DMS153 (cell line): ENCODE measurements around the gene KRT74.

Experiments
- DNase-seq: peaks from one replicate; lab custom pipeline; 2025; lab: John Stamatoyannopoulos, UW

The KRT74 gene

DNA sequence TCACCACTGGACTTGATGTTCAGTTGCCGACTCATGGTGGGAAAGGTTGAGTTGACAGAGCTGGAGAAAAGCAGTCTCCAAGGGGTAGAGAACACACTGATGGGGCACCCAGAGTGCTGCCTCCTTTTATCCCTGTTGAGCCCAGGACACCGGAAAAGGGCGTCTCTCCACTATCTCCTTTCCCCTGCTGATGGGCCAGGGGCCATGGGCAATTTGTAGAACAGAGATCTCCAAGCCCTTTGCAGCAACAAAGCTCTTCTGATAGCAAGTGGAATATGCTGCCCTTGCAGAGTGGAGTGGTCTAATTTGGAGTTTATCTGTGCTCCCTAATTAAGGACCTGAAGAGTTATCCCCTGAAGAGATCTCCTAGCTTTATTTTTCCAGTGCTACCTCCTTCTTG, at the start of gene KRT74:
Gene KRT74, minus strand, starts transcription at position 101 of the 400 bp plus-strand sequence. Its CDS starts 66 bp downstream, at position 35.
- DNase-seq, result no peak

GRCh38 chr12:52622349-52622748, 48.7 kb upstream of the KRT74 start:
- DNase-seq, result no peak

- DNase-seq, result no peak
Measured at GRCh38 chr12:52618866-52619265, 45.2 kb upstream of the KRT74 start.

DNA sequence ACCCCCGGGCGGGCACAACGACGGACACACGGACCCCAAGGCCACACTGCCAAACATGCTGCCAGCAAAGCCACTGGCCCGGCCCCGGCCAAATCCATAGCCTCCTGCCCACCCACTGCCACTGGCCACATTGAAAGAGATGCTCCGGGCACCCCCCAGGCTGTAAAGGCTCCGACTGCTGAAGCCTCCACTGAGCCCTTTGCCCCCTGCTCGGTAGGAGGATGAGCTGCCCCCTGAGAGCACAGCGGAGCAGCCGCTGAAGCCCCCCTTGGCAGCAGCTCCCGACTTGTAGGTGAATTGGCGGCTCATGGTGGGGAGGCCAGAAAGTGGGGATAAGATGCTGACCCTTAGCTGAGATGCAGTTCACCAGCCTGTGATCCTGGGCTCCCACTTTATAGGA, 44.6 kb upstream of the KRT74 start, which contains the start of gene KRT73:
Gene KRT73, minus strand, starts transcription at position 344 of the 400 bp plus-strand sequence. Its CDS starts 35 bp downstream, at position 309.
- no peak for DNase-seq

DNA sequence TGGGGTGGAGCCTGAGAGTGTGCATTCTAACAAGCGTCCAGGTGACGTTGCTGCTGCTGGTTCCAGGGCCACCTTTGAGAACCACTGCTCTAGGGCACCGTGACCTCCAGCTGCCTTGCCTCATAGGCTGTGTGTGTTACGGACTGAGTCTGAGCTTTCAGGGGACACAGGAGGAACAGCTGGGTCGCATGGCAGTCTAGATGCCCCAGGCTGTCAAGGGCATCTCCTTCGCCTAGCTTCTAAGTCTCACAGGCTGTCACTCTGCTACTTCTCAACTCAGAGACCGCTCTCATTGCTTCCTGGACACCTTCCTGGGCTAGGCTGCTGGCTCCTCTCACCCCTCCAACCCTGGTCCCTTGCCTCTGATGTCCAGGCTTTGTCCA, 43.8 kb upstream of the KRT74 start:
- DNase-seq, result no peak

DNA sequence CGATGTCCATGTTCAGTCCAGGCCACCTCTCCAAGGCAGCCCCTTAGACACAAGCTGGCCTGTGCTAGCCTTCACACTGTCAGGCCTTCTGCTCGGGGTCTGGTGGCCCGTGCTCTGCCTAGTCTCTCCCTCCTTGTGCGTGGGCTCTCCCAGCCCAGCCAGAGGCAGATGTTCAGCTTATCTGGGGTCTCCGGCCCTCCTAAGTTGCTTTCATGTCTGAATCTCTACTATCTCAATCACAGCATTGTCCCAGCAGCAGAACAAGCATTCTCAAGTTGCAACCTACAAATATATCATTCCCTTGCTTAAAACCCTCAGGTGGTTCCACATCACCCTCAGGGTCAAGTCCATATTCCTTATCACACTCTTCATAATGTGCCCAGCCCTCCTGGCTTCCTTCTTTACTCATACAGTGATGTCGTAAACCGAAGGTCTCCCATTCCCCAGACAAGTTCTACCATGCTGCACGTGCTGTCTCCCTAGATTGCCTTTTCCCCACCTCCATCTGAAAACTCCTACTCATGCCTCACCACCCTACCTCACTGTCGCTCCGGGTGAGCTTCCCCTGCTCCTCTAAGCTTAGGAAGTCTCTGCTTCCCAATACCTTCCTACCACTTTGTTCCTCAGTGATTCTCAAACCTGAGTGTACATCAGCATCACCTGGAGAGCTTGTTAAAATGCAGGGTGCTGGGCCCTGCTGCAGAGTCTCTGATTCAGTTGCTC, 43.2 kb upstream of the KRT74 start:
- DNase-seq, result no peak

DNA sequence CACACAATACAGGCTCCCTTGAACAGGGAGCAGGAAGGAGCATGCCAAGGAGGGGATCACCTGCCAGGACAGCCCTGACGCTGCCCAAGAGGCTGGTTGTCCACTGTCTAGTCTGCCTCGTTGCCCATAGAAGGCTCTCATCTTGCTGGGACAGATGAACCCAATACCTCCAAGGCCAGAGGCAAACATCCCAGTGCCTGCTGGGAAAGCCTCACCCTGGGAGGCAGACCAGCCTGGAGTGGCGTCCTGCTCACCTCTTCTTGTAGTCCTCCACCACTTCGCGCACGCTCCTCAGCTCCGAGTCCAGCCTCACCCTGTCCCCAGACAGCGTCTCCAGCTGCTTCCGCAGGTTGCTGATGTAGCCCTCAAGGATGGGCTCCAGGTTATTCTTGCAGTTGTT, 42.3 kb upstream of the KRT74 start:
- DNase-seq, result no peak

DNA sequence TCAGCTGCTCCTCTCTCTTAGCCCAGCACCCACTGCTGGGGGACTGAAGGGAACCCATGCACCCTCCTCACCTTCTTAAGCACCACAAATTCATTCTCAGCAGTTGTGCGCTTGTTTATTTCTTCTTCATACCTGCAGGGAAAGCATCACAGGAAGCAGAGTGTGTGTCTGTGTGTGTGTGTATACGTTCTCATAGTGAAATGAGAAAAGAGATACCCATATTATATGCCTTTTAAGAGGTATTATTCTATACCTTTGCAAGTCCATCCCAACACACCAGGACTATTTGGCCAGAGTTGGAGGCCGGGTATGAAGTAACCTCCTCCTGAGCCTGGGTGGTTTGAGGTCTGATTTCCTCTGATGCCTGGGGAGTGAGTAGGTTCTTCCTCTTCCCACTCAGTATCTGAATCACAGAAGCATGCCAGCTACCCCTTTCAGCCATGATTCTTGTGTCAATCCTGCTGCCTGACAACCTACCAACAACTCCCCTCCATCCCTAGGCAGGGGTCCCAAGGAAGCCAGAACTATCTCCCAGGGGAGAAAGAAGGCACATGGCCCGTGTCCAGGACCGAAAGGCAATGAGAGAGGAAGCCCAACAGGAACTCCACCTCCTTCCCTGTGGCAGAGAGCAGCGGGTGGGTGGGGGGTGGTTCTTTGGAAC, 41.7 kb upstream of the KRT74 start:
- DNase-seq, result no peak

DNA sequence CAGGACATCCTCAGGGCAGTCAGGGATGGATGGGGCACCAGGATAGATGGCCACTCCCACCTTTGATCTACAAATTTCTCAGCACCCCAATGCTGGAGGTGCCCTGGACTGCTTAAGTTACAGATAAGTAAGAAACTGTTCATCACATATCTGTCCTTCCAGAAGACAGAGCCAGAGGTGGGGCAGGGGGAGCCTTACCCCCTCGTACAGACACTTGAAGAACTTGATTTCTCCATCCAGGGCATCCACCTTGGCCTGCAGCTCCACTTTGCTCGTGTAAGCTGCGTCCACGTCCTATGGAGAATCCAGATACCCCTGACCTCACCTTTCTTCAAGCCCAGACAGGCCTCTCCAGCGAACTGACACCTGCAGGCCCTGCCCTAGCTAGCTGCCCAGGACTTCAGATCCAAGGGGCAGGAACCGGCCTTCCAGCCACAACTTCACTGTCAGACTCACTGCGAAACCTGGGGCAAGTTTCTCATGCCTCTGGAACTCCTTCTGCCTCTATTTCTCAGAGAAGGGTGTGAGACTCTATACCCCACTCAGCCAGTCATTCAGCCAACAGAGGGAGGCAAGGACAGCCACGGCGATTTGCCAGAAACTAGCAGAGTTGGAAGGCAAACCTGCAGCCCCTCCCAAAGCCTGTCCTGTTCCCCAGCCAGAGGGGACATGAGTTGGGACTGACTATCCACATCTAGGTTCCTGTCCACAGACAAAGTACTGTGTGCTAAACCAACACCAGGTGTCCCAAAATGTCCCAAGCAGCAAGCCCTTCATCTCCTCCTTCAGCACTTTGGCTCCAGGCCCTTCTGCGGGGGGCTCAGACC, 41.0 kb upstream of the KRT74 start:
- no peak for DNase-seq

- DNase-seq, result no peak
Measured at GRCh38 chr12:52613384-52614030, 39.9 kb upstream of the KRT74 start.

DNA sequence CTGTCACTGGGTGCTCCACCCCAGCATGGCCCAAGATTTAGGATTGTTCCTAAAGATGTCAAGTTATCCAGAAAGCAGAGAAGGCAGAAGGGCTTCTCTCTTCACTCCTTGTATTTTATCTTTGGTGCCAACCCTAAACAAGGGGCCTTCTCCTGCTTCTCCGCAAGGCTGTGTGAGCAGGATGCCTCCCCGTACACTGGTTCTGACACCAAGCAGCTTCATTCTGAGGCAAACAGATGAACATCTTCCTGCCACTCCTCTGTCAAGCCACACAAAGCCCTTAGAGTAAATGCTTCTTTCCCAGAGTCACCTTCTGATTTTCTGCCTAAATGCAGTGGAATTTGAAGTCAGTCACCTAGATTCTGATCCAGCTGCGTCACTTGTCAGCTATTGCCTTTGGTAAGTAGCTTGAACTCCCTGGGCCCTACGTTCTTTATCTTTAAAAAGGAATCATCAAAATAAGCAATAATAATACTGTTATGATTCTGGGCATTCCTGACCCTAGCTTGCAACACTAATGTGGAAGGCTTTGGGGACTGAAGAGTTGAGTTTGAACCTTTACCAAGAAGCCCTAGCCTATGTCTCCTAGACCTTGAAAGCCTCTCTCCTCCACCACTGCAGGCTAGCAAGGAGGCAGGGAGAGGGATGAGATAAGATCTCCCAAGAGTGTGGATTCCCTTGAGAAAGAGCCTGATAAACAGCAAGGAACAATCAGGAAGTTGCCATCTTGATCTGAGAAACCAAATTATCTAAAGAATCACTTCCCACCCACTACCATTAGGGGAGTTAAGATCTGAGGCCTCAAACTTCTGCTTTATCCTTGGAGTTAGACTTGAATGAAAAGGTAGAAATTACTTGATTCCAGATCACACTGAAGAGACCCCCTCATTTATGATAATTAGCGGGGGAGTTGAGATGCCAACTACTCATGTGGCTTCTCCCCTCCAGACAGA, 39.1 kb upstream of the KRT74 start:
- no peak for DNase-seq

DNA sequence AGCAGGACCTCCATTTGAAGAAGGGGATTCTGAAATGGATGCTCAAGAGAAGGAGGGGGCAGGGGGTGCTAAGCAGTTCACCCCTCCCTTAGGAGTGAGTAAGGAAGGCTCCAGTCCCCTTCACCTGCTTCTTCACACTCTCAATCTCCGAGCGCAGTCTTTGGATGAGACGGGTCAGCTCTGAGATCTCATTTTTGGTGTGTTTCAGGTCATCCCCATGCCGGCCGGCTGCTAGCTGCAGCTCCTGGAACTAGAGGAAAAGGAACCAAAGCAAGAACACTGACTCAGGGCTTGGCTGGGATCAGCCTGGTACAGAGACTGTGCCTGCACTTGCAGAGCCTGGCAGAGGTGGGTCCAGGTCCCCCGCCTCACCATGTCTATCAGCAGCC, 37.4 kb upstream of the KRT74 start:
- no peak for DNase-seq

DNA sequence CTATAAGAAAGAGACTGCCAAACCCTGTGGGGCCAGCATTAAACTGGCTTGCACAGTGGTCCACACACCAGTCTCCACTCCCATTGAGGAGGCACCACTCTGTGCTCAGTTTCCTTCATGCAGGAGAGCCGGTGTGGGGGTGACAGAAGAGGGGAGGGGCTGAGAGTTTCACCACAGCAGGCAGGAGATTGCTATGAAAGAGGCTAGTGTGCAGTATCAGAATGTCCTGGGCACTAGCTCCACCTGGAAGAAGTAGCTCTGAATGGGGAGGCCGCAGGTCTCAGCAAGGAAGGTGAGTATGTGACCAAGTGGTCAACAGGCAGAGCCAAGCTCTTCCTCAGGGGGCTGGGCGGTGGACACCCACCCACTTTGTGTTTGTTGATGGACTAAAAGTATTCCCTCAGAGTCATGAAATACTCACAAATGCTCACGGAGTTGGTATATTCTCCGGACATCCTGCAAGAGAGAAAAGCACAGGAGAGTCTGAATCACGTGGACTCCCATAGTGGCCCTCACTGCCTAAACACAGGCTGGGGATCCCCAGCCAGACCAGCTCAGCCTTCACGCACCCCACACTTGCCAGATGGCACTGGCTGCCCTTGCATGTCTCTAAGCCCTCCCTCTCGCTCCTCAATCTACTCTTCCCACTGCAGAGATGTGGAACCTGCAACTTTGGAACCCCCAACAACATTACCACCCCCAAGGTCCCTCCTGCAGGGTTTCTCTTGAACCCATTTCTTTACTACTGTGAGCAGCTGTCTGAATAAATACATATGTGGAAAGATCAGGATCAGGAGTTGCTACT, 35.4 kb upstream of the KRT74 start:
- no peak for DNase-seq

- DNase-seq, result no peak
Measured at GRCh38 chr12:52608161-52608560, 34.5 kb upstream of the KRT74 start.

- DNase-seq, result no peak
Measured at GRCh38 chr12:52607314-52607713, 33.7 kb upstream of the KRT74 start.

DNA sequence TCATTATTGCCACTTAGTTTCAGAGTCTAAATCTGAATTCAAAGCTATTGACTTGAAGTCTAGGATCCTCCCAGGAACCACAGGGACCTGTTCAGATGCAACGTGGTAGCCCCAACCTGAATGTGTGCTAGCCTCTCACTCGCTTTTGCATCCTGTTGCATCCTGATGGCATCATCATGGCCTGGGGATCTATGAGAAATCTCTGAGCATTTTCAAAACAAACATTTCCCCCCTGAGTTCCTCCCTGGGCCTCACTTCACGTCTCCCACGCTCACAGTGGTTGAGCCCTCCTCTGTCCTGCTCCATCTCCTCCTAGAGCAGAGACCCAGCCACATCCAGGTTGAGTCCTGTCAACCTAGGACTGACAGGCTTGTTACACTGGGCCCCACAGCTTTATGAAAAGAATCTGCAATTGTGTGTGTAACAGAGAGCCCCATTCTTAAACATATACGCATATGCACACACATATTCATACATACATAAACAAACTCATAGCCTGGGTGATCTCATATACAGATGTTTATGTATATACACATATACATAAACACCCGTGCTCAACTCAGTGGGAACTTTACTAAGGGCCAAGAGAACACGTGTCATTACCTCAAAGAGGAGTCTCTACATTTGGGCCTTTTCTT, 33.1 kb upstream of the KRT74 start:
- DNase-seq, result no peak

- no peak for DNase-seq
Measured at GRCh38 chr12:52606096-52606495, 32.5 kb upstream of the KRT74 start.

DNA sequence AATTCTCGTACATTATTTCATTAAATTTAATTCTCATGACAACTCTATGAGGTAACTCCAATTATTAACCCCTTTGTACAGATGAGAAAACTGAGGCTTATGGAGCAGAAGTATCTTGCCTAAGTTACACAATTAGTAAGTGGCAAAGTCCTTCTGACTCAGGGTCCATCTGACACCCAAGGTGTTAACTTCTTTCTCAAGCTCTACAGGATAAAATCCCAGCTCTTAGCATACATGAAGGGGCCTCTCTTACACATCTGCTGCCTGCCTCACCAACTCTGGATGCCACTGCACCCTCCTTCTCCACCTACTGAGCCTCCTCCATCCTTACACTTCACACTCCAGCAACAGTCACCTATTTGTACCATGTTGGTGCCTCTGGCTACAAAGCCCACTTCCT, 31.9 kb upstream of the KRT74 start:
- DNase-seq, result no peak

DNA sequence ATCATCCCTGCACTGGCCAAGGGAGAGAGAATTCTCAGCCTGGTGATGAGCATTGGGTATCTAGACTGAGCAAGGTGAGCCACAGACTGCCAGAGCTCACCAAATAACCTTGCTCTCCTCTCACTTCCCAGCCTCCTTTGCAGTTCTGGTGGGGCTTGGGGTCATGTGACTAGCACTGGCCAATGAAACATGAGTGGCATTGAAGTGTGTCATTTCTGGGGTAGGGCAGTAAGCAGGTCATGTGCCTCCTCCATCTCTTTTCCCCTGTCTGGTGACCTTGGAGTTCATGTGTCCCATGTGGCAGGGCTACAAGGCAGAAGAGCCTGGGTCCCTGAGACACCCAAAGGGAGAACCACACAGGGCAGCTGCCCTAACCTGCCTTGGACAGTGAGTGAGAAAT, 31.2 kb upstream of the KRT74 start:
- DNase-seq, result no peak

DNA sequence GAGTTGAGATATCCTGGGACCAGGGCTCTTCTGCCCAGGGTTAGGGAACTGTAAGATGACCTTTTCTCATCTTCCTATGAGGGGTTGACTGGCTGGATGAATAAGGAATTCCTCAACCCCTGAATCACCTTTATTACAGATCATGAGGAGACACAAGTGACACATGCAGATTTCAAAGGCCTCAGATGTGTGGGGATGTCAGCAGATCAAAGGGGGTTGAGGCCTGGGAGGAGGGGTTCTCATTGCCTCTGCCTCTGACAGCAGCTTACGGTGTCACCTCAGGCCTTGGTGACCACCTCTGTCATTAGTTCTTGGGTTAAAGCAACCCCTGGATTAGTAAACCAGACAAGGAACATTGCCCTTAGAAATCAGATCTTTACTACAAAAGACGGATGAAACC, 29.7 kb upstream of the KRT74 start:
- no peak for DNase-seq
